Measurements from ENCODE around the gene FAM181A. TPM values are rescaled to one million over a fixed set of nuclear protein-coding genes. Genes with fewer than 3 reads are reported as not detected.

FAM181A gene
- total RNA-seq, 1 donor from 2014 or later: not detected

GRCh38 chr14:93903342-93904184 lies 23.6 kb upstream of the FAM181A start:
- intact Hi-C loops (cut with micrococcal nuclease): no loop called here

GRCh38 chr14:93905623-93906022 lies 21.5 kb upstream of the FAM181A start:
- intact Hi-C loops (cut with micrococcal nuclease): loop anchor here (1.0 kb wide), 1 partner anchor 250 kb away; no protein-coding TSS in a partner anchor

- intact Hi-C loops (cut with micrococcal nuclease): loop anchor here (1.0 kb wide), 1 partner anchor 251 kb away; no protein-coding TSS in a partner anchor
Observed at GRCh38 chr14:93906341-93907329, 20.5 kb upstream of the FAM181A start.

- intact Hi-C loops (cut with micrococcal nuclease): no loop called here
Observed at GRCh38 chr14:93909429-93910128, 17.6 kb upstream of the FAM181A start.

GRCh38 chr14:93911975-93912615 lies 15.0 kb upstream of the FAM181A start:
- intact Hi-C loops (cut with micrococcal nuclease): no loop called here

GRCh38 chr14:93912782-93913181 lies 14.4 kb upstream of the FAM181A start:
- intact Hi-C loops (cut with micrococcal nuclease): no loop called here

GRCh38 chr14:93914278-93914677 lies 12.9 kb upstream of the FAM181A start:
- intact Hi-C loops (cut with micrococcal nuclease): no loop called here

- intact Hi-C loops (cut with micrococcal nuclease): no loop called here
Observed at GRCh38 chr14:93915070-93915705, 12.0 kb upstream of the FAM181A start.

GRCh38 chr14:93915800-93916199 lies 11.3 kb upstream of the FAM181A start:
- intact Hi-C loops (cut with micrococcal nuclease): no loop called here

- intact Hi-C loops (cut with micrococcal nuclease): no loop called here
Observed at GRCh38 chr14:93916498-93916897, 10.6 kb upstream of the FAM181A start.

- intact Hi-C loops (cut with micrococcal nuclease): no loop called here
Observed at GRCh38 chr14:93917141-93917540, 10.0 kb upstream of the FAM181A start.

- intact Hi-C loops (cut with micrococcal nuclease): no loop called here
Observed at GRCh38 chr14:93921001-93921806, 5.9 kb upstream of the FAM181A start.

GRCh38 chr14:93923626-93924025 lies 3.5 kb upstream of the FAM181A start:
- intact Hi-C loops (cut with micrococcal nuclease): no loop called here

GRCh38 chr14:93924592-93925355 lies 2.4 kb upstream of the FAM181A start:
- intact Hi-C loops (cut with micrococcal nuclease): no loop called here

- intact Hi-C loops (cut with micrococcal nuclease): no loop called here
Observed at GRCh38 chr14:93925374-93925895, 1.7 kb upstream of the FAM181A start.

GRCh38 chr14:93926245-93926872 lies 785 bp upstream of the FAM181A start:
- intact Hi-C loops (cut with micrococcal nuclease): no loop called here

GRCh38 chr14:93927800-93928145 lies 629 bp downstream of the FAM181A start:
- intact Hi-C loops (cut with micrococcal nuclease): no loop called here

Data from T-helper 1 cell treated with Interleukin-12 subunit alpha and Interleukin-12 subunit beta and Interleukin-4 antibody, amounts not matched to agents 30 ng/mL and 1 ng/mL, for 36 hours (primary cell).